Left hindlimb (tissue), 1 donor: ENCODE data around the gene FCMR.

ENCODE experiments used
- DNase-seq: peaks from one replicate; pipeline ENCODE4 v3.0.0-alpha.2; 2018

FCMR gene

DNA sequence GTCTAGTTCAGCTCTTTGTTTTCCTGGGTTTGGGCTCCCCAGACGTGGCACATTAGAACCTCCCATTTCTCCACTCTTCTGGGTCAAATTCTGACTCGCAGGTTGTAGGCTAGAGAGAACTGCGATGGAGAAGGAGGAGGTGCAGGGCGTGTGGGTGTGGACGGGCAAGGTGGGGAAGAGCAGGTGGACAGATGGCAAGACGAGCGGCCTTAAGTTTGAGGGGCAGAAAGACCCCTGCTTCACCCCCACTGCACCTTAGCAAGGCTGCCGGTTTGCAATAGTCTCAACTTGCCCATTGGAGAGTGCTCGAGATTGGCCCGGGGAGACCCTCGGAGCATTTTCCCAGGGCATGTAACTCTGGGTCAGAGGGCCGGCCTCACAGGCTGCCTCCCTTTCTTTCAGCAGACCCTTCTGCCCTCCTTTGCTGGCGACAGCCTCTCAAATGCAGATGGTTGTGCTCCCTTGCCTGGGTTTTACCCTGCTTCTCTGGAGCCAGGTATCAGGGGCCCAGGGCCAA lies 22.8 kb downstream of the FCMR start:
- DNase-seq = no peak

DNA sequence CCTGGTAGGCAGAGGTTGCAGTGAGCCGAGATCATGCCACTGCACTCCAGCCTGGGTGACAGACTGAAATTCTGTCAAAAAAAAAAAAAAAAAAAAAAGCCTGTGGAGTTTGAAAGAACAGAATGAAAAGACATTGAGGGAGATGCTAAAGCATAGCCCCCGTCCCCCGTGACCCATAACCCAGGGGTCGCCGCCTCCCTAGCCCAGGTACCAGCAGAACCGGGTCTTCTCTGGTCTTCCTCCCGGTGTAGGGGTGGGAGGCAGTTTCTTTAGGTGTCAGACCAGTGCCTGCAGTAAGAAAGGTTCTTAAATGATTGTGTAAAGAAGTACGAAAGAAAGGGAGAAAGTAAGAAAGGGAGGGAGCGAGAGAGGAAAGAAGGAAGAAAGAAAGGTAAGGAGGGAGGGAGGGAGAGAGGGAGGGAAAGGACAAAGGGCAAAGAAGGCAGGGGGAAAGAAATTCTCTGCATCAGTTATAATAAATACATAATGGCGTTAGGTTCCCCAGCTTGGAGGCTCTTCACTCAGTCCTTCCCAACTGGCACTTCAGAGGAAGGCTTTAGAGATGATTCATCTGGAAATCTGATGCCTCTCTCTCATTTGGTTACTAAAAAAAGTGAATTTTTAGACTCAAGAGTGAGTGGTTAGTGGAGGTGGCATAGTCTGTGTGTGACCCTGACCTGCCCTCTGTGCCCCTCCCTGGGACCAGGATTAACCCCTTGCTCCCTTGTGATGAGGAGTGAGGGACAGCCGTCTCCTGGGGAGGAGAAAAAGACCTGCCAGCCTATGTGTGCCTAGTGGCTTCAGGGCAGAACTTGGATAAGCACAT lies 23.4 kb downstream of the FCMR start:
- no peak for DNase-seq

DNA sequence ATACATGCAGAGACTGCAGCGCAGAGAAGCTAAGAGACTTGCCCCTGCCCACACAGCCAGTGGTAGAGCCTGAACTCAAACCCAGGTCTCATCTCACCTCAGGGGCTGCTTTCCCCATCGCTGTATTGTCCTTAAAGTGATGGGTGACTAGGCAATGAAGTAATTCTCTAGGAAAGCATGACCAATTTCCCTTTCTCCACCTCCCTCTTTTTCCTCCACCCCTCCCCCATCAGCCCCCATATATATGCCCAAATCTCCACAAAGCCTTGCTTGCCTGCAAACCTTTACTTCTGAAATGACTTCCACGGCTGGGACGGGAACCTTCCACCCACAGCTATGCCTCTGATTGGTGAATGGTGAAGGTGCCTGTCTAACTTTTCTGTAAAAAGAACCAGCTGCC lies 24.6 kb downstream of the FCMR start, which contains the start of gene IL24:
Gene IL24, plus strand, starts transcription at position 269 of the 400 bp plus-strand sequence. CDS start 390 bp downstream, outside the sequence.
- DNase-seq = no peak

DNA sequence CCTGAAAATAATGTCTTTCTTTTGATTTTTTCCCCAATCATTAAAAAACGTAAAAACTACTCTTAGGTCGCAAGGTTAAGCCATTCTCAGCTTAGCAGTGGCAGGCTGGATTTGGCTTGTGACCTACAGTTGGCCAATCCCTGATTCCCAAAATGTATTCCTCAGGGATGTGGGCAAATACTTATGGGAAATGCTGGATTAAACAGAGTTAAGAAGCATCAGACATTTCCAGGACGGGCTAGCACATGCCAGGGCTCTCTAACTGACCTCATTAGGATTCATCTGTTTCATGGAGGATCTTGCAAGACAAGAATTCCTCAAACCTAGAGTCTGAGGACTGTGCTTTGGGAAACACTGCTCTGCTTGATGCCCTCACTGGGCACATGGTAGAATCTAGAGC lies 25.5 kb downstream of the FCMR start:
- no peak for DNase-seq

DNA sequence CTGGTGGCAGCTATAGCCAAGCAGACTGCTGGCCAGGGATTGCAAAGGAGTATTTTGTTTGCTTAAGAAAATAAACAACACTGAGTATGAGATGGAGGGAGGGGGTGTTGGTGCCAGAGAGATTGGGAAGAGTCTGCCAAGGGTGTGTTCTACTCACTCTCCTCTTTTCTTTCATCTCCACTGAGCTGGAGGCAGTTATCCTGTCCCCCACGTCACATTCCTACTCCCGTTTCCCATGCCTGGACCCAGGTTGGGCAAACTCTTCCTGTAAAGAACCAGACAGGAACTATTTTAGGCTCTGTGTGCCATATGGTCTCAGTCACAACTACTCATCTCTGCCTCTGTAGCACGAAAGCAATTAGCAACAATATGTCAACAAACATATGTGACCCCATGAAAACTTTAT lies 25.9 kb downstream of the FCMR start:
- DNase-seq = no peak

DNA sequence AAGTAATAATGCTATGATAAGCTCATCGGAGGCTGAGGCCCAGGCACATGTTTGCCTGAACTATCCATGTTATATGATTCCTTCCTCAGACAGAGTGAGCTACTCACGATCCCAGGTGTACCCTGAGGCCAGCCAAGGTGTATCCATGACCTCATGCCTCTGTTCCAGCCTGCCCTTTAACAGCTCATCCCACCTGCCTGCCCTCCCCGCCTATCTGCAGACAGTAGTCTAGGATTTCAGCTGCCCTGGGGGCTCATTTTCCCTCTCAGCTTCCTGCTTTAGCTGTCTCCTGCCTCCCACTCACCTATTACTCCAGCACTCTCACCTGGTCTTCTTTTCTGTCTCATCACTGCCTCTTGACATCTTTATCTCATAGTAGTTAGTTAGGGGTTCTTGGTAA lies 26.4 kb downstream of the FCMR start:
- DNase-seq = no peak

DNA sequence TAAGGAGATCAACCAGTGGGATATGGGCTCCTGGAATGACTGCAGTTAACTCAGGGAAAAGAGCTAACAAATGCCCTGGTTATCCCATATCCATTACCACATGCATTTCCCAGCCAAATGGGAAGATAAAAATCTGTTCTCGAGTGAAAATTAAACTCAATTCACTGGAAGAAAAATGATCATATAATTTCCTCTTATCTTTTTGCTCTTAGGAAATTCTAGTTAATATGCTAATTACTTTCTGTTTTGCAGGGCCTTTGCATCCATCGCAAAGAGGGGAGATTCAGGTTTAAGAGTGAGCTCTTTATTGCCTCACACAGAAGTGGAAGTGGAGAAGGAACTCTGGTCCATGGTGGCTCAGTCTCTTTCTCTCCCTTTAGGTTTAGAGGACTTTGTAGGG lies 28.4 kb downstream of the FCMR start:
- DNase-seq = no peak

DNA sequence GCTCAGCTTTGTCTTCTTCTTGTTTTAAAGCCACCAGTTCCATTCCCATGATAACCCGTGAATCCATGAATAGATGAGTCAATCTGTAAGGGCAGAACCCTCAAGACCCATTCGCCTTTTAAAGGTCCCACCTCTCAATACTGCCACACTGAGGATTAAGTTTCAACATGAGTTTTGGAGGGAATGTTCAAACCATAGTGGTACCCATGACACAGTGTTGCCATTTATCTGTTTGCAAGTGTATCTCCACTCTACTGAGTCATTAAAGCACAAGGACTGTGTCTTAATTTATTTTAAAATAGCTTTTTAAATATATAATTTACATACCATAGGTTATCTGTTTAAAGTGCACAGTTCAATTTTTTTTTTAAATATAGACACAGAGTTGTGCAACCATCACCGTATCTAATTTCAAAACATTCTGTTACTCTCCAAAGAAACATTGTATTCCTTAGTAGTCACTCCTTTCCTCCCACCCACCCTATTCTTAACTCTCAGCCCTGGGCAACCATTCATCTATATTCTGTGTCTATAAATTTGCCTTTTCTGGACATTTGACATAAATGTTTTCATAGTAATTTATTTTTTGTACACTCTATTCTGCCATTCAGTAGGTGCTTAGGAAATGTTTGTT lies 29.3 kb downstream of the FCMR start:
- DNase-seq = no peak

DNA sequence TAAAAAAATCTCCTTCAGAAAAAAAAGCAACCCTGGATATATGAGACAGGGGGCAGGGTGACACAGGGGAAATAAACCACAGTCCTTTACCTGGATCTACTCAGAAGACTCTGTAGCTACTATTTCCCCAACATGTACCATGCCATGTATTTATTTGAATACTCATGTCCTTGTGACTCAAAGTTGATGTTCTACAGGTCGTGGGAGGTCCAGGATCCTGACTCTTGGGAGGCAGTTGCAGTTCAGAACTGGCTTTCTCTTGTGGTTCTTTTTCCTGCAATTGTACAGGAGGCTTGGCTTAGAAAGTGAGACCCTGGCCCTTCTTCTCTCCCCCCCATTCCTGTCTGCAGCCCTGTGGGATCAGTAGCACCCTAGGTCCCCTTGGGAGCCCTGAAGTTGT lies 30.3 kb downstream of the FCMR start:
- no peak for DNase-seq

DNA sequence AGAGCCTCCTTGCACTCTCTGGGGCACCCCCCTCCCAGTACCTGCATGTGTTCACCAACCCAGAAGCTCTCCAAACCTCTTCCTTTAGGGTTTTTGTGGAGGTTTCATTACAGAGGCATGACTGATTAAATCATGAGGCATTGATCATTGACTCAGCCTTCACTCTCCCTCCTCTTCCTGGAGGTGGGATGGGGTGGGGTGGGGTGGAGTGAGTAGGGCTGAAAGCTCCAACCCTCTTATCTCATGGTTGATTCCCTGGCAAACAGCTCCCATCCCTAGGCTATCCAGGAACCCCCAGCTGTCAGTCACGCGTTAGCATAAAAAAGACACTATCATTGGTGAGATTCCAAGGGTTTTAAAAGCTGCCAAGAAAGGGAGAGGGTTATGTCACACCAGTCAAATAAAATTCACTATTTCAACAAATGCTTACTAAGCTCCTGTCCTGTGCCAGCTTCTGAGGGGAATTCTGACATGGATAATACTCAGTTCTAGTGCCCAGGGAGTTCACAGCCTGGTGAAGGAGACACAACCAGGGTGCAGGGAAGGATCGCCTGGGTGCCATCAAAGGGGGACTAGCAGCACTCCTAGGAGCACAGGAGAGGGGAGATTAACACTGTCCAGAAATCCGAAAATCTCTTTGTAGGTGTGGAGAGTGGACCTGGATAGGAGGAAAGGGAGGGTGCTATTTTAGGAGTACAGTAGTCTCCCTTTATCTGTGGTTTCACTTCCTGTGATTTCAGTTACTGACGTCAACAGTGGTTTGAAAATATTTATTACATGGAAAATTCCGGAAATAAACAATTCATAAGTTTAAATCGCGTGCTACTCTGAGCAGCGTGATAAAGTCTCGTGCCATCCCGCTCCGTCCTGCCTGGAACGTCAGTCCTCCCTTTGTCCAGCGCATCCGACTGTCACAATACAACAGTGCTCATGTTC lies 31.3 kb downstream of the FCMR start:
- no peak for DNase-seq

DNA sequence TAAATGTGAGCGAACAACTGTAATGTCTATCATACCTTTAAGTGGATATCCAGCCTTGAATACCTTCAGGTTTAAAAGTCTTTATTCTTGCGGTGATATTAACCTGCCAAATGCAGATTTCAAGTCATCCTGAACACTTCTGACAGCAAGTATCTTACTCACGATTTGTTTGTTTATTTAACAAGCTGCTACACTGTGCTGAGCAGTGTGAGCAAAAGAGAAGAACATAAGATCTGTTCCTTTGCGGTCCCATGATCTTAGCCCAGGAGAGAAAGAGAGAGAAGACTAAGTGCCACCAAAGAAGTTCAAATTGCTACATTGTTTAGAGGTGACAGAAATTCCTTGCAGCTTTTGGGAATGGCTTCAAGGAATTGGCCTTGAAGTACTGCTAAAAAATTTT lies 34.0 kb downstream of the FCMR start:
- no peak for DNase-seq

DNA sequence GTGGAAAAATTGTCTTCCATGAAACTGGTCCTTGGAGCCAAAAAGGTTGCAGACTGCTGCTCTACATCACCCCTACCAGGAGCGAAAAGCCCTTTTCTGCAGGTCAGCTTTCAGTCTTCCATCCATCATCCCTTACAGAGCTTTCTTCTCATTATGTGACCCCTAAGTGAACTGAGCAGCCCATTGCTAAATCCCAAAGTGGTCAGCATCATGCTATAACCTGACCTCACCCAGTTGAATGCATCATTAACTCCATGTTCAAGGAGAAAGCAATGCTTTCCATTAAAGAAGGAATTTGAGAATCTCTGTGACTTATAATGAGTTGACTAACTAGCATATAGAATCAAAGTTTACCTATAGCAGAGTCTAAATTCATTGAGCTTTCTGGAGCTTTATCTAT lies 34.9 kb downstream of the FCMR start:
- no peak for DNase-seq

DNA sequence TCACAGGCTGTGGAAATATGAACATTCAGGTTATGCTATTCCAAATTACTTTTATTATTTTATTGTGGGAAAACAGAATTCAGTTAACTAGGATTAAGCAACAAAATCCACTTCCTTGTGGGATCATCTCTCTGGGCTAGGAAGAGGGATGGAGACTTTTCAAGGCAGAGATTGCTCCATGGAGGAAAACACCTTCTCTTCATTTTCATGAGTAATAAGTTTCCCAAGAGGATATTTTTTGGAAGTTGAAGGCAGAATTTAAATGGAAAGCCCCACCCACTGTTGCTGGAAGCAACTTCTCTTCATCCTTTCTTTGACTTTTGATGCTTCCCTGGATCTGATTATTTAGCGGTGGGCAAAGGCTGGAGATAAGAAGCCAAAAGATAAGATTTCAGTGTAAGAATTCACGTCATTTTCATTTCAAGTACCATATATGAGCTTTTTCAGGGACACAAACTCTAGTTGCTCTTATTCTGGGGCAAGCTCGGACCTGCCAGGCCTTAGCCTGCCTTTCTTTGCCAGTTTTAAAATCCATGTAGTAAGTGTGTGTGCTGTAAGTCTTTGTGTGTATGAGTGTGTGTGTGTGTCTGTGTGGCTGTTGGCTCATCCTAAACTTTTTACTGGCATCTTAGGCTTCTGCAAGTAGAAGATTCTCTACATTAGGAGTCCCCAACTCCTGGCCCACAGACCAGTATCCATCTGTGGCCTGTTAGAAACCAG lies 36.2 kb downstream of the FCMR start:
- no peak for DNase-seq

DNA sequence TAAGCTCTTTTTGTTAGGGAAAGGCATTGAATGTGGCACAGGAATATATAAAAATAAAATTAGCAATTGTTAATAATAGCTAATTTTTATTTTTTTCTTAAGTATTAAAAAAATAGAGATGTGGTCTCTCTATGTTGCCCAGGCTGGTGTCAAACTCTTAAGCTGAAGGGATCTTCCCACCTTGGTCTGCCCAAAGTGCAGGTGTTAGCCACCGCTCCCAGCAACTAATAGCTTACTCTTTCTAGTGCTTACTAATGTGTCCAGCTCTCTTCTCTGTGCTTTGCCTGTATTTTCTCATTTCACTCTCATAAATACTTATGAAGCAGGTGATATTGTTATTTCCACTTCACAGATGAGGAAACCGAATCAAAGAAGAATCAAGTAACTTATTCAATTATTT lies 37.9 kb downstream of the FCMR start:
- no peak for DNase-seq

DNA sequence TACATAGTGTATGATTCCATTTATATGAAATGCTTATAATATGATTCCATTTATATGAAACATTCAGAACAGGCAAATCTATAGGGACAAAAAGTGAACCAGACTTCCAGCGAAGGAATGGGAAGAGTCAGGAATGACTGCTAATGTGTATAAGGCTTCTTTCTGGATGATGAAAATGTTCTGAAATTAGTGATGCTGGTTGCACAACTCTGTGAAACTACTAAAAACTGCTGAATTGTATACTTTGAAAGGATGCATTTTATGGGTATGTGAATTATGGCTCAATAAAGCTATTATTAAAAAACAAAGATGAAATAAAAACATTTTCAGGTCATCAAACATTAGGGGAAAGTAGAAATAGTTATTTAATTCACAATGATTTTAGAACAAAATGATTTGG lies 38.6 kb downstream of the FCMR start:
- no peak for DNase-seq

DNA sequence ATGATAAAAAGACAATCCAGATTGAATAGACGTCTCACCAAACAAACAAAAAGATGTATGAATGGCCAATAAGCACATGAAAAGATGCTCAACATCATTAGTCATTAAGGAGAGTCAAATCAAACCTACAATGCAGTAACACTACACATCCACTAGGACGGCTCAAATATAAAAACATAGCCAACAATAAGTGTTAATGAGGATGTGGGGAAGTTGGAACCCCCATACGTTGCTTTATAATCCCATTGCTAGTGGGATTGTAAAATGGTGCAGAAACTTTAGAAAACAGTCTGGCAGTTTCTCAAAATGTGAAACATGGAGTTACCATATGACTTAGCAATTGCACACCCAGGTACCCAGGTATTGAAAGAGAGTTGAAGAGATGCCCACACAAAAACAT lies 39.2 kb downstream of the FCMR start:
- no peak for DNase-seq

DNA sequence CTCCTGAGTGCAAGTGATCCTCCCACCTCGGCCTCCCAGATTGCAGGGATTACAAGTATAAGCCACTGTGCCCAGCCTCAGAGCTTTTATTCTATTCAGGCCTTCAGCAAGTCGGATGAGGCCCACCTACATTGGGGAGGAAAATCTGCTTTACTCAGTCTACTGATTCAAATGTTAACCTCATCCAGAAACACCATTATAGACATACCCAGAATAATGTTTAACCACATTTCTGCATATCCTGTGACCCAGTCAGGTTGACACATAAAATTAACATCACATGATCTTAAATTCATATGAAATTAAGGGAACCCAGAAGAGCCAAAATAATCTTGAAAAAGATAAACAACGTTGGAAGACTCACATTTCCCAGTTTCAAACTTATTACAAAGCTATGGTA lies 41.4 kb downstream of the FCMR start:
- DNase-seq = no peak

DNA sequence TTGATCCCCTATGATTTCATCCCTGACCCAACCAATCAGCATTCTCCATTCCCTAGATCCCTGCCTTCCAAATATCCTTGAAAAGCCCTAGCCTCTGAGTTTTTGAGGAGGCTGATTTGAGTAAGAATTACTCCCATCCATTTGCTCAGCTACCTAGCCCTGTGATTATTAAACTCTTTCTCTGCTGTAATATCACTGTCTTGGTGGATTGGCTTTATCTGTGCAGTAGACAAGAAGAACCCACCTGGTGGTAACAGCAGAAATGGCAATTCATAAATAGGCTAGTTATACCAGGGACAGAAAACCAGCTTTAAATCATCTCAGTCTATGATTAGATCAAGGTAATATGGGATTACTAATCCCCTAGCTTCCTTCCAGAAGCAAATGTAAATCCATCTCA lies 43.3 kb downstream of the FCMR start:
- DNase-seq = no peak

DNA sequence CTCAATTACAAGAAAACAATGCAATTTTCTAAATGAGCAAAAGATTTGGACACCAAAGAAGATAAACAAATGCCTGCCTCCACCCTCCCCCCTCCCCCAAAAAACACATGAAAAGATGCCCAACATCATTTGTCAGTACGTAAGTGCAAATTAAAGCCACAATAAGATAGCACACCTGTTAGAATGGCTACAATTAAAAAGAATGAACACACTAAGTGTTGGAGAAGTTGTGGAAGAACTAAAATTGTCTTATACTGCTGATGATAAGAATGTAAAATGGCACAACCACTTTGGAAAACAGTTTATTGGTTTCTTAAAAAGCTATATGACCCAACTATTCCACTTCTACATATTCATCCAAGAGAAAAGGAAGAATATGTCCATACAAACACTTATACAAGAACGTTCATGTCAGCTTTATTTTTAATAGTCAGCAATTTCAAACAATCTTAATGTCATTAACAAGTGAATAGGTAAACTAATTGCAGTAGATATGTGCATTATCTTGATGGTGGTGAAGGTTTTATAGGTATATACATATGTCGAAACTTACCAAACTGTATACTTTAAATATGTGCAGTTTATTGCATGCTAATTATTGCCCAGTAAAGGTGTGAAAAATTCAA lies 45.9 kb downstream of the FCMR start:
- DNase-seq = no peak

DNA sequence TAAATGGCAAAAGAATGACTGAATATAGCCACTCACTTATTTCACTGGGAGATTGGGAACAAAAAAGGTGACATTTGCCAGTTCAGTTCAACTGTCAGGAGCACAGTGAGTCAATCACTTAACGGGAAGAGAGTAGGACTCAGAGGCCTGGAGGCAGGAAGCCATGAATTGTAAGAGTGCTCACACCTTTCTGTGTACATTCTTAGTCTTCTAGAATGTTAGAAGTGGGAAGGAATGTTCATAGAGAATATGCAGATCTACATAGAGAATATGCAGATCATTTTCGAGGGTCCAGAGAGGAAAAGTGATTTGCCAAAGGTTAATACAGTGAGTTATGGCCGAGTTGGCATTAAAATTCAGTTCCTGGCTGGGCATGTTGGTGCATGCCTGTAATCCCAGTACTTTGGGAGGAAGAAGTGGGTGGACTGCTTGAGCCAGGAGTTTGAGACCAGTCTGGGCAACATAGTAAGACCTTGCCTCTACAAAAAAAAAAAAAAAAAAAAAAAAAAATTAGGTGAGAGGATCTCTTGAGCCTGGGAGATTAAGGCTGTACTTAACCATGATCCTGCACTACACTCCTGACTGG lies 48.0 kb downstream of the FCMR start:
- no peak for DNase-seq

DNA sequence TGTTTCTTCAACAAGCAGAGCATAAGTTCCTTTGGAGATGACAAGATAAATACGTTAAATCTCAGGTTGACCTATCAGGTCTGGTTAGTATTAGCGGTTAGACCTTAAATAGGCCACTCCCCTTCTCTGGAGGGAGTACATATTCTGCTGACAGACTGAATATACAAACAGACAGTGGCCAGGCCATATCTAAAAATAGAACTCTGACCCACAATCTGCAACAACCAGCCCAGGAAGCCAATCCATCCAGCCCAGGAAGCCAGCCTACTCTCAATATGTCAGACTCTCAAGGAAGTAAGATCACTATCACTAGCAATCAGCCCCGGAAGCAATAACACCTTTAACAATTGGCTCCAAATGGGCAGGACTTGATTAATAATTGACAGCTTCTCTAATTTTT lies 49.6 kb downstream of the FCMR start:
- no peak for DNase-seq

DNA sequence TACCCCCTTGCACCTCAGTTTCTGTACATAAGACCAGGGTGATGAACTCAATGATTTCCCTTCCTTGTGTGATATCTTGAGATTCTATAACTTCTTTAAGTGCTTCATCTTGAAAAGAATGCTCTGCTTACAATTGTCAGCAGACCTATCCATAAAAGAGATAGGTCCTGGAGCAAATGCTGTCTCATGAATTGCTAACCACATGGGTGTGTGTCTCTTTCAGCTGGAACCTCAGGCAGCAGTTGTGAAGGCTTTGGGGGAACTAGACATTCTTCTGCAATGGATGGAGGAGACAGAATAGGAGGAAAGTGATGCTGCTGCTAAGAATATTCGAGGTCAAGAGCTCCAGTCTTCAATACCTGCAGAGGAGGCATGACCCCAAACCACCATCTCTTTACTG lies 53.5 kb downstream of the FCMR start:
- DNase-seq = no peak
